ENCODE measurements around the gene CPNE8.

Gene CPNE8

DNA sequence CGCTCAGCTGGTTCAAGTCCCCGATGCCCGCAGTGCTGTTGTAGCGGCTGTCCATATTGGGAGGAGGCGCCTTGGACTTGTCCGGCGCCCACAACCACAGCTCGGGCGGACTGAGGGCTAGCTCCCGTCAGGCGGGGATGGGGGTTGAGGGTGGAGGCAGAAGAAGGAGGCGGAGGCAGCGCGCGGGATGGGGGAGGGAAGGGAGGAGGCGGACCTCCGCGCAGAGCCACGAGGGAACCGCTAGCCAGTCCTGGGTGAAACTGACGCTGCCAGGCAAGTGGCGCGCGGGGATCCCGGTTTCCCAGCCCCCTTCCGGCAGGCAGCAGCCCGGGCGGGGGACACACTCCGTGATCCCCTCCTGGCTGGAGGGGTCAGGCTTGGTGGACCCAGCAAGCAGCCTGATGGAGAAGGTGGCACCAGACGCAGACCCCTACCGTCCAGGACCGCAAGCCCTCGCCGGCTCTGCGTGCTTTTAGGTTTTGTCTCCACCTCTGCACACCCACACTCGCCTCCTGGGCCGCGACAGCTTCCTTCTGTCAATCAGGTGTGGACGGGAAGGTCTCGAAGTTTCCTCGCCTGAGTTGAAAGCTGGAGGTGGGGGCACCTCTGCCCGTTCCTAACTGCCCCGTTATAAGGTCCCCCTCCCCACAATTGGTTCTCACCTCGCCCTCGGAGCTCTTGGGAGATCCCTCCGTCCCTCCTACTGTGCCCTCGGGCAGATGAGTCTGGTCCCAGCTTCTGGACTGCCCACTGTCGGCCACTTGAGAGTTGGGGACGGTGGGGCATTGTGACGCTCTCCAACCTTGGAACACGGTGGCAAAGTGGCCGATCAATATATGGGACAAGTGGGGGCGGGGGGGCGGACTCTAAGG is at the start of gene CPNE8:
Gene CPNE8, minus strand, starts transcription at position 112 of the 872 bp plus-strand sequence. Its CDS starts 57 bp downstream, at position 55.
- in situ Hi-C loops (cut with MboI; ENCODE audit: low sequenced_read_pairs), result no loop called here

DNA sequence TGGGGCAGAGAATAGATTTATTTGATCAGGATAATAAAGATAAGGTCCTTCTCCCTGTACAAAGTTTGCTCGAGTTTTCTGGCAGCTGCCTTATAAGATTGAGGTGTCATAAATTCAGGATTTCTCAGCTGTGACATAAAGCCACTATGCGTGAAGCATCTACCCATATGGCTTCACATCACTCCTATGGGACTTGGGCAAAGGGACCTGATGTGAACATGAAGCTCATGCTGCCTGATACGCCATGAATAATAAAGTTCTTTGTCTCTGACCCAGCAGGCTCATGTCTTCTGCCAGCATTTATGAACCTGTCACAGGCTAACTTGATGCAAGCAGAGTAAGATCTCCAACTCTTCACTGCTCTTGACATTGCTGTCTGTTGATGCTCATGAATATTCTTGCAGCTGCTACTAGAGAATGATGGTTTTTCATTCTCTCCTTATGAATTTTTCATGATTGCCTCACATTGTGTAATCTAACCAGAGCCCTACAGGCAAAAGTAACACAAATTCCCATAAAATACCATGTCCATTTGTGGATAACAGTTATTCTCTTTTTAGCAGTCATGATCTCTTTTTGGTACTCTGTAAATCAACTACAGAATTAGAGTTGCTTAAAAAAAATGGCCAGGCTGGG is 49.0 kb upstream of the CPNE8 start:
- in situ Hi-C loops (cut with MboI; ENCODE audit: low sequenced_read_pairs), result no loop called here

DNA sequence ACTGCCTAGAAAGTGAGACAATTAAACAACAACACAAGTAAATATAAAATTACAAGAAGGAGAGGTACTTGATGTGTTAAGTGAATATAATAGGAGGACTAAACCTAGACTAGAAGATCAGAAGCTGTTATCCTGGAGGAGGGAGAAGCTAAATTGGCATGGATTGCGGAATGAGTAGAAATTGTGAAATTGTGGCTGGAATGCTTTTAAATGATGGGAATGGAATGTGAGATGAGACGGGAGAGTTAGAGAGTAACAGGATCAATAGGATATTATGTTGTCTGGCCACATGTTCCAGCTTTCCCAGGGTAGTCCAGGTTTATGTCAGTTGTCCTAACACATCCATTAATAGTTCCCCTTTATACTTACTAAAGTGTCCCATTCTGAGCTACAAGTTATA is 44.0 kb upstream of the CPNE8 start:
- in situ Hi-C loops (cut with MboI; ENCODE audit: low sequenced_read_pairs), result no loop called here

DNA sequence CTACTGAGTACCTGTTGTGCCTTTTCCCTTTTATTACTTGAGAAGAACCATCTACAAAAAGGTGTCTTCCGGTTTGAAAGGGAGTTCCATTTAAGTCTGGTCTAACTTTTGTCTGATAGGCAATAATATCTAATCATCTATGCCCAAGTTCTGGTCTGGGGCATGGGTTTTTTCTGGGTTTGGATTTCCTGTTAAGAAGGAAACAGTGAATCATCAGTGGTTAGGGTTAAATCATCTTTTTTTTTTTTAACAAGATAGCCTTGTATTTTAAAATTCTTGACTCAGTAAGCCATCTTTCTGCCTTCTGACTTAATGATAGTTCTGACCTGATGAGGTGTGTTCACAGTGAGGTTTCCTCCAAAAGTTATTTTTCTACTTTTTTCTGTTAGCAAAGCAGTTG is 29.3 kb upstream of the CPNE8 start:
- in situ Hi-C loops (cut with MboI; ENCODE audit: low sequenced_read_pairs), result no loop called here

DNA sequence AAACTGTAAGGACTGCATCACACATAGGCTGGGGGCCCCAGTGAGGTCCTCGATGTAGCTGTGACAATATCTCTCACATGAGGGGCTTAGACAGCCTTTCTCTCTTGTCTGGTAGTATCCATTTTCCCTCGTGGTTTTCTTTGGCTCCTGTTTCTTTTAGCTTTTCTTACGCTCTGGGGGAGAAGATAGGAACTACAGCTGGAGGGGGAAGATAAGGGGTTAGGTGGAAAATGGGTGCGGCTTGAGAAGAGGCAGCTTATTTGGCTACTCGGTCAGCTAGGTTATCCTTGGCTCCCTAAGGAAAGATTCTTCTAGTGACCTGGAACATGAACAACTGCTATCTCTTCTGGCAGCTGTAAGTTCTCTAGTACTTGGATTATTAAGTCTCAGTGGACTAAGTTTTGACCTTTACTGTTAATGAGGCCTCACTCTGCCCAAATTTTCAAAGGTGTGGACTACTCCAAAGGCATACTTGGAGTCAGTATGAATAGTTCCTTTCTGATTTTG is 28.7 kb upstream of the CPNE8 start:
- in situ Hi-C loops (cut with MboI; ENCODE audit: low sequenced_read_pairs), result no loop called here

DNA sequence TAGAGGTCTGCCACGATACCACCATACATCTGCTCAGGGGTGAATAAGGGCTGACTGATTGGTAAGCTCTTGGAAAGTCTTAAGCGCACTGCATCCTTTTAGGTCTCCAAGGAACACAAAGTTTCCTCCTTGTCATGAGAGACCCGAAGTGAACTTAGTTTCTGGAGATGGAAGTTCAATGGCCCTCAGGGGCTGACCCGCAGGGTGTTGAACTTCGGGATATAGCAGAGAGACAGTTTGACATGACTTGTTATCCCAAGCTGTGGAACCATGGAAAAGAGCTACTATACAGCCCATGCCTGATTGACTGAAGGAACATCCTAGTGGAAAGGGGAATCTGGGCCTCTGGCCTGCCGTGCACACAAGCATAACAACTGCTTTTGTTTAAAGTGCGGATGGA is 26.9 kb upstream of the CPNE8 start:
- in situ Hi-C loops (cut with MboI; ENCODE audit: low sequenced_read_pairs), result no loop called here

DNA sequence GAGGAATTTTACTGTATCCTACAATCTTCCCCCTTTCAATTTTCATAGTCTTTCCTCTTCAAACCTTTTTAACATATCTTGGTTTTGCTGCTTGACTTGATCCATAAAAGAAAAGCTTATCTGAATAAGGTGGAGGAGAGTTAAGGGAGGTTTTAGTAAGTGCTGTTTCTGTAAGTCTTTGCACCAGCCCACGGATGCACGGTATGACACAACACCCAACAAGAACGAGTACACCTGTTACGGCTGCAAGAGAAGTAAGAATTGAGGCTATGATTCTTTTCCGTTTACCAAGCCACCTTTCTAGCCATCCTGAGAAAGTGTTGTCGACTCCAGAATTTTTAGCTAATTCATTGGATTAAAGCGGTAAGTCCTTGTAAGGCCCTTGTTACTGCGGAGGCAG is 26.1 kb upstream of the CPNE8 start:
- in situ Hi-C loops (cut with MboI; ENCODE audit: low sequenced_read_pairs), result no loop called here

DNA sequence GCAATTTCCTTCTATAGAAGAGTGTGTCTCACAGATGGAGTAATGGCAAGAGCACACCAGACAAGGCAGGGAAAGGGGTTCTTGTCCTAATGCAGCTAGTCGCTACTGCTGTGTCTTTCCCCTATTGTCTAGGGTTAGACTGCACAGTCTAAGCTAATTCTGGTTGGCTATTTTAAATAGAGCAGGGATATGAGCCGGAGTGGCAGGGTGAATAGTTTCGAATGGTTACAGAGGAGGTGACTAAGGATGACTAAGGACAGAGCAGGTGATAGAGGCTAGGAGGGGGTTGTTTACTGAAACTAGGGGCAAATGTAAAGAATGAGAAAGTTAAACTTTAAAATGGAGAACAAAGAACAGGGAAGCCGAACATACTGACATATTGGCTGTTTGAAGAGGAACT is 25.6 kb upstream of the CPNE8 start:
- in situ Hi-C loops (cut with MboI; ENCODE audit: low sequenced_read_pairs), result no loop called here

DNA sequence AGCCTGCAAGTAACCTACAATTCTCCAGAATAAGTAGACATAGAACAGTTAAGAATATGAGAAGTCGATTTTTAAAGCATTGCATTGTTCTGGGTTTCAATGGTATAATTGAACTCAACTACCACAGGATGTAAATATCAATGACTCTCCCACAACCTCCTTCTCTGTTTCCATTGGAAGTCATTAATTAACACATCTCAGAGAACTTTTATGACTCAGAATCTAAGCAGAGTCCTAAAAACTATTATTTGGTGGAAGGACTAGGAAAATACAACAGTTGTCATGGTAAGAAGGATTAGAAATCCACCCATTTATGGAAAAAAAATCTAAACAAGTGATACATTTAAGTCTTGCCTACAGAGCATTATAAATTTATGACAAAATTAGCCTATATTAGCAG is 21.1 kb upstream of the CPNE8 start:
- in situ Hi-C loops (cut with MboI; ENCODE audit: low sequenced_read_pairs), result no loop called here

DNA sequence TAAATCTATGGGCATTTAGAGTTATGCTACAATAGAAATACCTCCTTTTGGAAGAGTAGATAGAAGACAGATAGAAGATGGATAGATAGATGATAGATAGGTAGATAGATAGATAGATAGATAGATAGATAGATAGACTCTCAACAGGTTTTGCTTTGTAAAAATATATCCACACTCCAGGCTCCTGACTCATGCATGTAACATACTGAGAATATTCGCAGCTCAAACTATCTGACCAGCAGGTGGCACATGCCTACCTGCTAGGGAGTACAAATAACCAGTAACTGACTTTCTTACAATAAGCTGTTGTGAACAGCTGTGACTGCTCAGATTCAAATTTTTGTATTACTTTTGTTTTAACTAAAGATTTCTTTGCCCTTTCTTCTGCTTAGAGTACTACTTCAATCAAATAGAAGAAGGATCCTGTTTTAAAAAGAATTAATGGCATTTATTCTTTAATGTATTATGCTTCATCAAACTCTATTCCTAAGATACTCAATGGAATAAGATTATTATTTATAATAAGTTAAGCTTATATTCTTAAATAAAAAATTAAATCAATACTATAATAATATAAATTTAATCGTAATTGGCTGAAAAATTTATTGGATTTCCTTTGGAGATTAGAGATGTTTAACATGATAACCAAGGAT is 15.8 kb upstream of the CPNE8 start:
- in situ Hi-C loops (cut with MboI; ENCODE audit: low sequenced_read_pairs), result no loop called here

DNA sequence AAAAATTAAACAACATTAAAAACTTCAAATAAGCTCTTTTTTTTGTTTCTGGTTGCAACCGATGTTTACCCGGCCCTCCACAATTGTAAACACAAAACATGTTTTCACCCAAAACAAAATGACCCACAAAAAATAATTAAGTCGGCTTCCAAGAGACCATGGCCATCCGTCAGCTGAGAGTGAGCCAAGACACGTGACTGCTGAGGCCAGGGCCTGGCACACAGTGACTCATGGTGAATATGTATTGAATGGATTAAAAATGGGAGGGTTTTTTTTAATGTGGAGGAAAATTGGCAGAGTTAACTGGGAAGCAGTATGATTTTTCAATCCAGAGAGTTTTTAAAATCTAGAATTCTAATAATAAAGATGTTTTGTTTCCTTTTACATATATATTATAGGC is 13.8 kb upstream of the CPNE8 start:
- in situ Hi-C loops (cut with MboI; ENCODE audit: low sequenced_read_pairs), result no loop called here

DNA sequence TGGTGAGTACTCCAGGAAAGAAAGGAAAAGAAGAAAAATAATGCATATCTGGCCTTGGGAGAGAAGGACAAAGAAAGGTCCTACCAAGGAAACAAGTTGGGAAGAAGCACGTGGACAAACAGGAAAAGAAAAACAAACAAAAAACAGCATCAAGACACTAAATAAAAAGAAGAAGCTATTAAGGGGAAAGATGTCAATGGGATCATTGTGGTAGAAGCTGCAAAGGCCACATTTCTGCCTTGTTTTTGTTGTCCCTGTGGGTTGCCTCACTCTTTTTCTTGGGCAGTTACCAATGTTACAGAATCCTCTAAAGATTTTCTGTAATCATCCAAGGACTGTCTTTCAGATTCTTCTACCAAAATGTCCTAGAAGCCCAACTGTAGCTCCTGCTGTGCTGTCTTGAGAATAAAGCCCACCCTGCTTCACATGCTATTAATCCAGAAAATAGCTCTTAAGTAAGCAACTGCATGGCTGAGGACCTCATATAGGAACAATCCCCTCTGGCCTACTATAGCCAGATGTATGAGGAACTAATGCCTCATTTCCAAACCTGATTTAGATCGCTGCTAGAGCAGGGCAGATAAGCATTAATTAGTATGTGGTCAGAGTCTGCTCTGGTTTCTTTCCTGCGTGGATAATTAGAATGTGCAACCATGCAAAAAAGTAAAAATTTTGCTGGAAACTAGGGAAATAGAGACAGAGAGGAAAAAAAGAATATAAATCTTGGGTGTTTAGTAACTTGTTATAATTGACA is 10.2 kb upstream of the CPNE8 start:
- in situ Hi-C loops (cut with MboI; ENCODE audit: low sequenced_read_pairs), result no loop called here

DNA sequence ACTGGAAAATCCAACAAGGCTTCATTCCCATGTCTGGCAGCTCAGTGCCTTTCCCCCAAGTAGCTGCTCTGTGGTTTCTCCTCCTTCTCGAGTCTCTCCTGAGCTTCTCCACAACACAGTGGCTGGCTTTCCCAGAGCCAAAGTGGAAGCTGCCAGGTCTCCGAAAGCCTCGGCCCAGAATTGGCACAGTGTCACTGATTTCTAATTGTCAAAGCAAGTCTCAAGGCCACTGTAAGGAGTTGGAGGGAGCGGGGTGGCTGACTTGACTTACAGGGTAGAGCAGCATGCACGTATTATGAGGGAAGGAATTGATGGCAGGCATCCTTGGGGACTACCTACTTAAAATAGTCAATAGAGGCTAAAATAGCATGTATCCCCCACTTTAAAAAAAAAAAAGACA is 6.7 kb upstream of the CPNE8 start:
- in situ Hi-C loops (cut with MboI; ENCODE audit: low sequenced_read_pairs), result no loop called here

DNA sequence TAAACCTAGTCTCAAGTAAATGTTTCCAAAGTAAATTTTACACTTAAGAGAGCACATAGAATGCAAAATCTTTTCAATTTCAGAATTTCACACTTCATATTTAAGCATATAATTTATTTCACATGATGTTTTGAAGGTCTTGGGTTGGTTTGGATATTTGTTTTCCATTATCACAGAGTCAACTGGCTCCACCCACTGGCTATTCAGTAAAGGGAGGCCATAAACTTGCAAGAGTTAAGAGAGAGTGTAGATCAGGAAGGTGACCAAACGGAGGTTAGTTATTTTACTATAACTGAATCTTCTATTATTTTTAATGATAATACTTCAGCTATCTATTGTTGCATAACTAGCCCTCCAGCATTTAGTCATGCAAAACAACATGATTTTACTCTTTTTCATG is 6.2 kb upstream of the CPNE8 start:
- in situ Hi-C loops (cut with MboI; ENCODE audit: low sequenced_read_pairs), result no loop called here

DNA sequence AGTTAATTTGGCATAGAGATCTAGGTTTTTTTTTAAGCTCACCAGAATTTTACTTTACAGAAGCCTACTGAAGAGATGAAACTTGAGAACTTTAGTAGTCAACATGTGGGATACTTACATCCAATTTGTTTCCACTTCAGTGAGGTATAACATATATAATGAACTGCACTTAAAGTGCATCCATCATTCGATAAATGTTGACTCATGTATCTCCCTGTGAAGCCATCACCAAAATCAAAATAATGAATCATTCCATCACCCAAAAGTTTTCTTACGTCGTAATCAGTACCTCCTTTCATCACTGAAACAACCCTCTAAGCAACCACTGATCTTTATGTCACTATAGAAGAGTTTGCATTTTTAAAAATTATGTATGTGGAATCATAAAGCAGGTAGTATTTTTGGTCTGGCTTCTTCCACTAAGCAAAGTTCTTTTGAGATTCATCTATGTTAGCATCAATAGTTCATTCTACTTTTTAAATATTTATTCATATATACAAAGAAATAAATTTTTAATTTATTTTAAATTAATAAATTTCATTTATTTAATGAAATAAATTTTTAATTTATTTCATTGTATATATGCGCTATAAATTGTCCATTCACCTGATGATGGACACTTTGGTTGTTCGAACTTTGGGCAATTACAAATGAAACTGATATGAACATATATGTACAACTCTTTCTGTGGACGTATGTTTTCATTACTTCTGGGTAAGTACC is 2.0 kb upstream of the CPNE8 start:
- in situ Hi-C loops (cut with MboI; ENCODE audit: low sequenced_read_pairs), result no loop called here

DNA sequence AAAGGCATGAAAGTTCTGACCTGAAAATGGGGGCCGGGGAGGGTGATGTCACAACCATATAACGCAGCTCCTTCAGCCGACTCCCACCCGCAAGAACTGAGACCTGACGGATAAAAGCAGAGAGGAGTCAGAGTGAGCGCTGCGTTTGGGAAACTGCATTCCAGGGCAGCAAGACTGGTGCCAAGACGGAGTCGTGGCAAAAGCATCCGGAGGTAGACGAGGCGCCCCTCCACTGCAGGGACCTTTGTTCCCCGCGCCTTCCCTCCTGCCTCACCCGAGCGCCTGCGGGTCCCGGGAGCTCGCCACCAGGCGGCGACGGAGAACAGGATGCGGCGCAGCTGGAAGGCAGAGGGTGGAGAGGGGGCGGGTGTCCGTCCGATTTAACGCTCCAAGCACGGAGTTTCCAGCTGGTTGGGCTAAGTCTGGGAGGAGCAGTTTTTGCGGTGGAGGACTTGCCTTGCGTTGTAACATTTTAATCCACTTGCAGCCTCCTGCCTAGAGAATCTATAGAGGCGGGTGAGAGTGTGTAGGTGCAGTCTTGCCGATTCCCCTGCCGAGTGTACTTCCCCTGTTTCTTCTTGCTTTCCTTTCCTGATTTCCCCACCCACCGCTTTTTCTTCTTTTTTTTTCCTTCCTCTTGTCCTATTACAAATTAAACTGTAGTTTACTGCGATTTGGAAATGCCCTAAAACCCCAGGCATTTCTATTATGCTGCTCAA is 1.2 kb upstream of the CPNE8 start:
- in situ Hi-C loops (cut with MboI; ENCODE audit: low sequenced_read_pairs), result no loop called here

DNA sequence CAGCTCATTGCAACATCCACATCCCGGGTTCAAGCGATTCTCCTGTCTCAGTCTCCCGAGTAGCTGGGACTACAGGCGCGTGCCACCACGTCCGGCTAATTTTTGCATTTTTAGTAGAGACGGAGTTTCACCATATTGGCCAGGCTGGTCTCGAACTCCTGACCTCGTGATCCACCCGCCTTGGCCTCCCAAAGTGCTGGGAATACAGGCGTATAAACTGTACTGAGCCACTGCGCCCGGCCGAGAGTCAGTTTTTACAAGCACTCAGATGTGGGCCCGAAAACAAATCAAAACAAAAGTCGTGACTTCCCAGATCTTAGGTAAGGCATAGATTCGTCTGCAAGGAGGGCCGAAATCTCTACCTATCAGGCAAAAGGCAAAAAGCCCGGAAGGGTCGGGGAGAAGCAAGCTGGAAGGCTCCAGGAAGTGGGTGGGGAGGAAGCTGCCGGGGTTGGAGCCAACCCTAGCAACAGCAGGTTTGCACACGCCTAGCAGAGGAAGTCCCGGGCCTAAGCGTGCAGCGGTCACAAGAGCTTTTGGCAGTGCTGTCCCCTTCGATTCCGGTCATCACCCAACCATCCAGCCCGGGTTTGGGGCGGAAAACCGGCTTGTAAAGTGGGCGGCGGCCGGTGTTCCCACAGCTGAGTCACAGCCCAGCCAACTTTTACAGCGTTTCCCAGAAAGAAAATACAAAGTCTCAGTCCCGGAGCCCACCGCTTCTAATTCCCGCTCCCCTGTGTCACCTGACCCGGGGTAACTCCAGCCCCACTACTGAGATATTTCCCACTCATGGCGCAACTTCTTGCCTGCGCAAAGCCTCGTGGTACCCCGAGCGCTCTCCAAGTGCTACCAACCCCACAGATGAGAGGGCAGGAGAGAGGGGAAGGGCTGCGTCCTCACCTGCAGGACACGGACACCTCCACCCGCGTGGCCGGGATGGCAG is 583 bp downstream of the CPNE8 start:
- in situ Hi-C loops (cut with MboI; ENCODE audit: low sequenced_read_pairs), result no loop called here

DNA sequence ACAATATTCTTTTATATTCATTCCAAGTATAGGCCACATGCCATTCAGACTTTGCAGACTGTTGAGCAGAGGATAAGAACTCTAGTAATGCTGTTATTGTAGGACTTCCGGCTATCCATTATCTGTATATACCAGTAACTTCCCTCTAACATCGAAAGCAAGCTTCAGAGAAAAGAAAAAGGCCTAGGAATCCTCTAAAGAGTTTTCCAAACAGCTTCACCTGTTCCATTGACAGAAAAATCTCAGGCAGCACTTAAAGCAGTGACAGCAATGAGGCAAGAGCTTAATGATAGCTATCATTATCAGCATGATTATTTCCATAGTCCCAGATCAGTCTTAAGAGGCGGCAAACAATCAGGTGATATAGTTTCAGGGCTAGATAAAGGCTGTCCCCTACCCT is 1.8 kb downstream of the CPNE8 start:
- in situ Hi-C loops (cut with MboI; ENCODE audit: low sequenced_read_pairs), result no loop called here
